ENCODE measurements around the gene SRGAP3.

Gene SRGAP3

GRCh38 chr3:8954938-8955763 lies 294.3 kb downstream of the SRGAP3 start:
- no peak for DNase-seq

- no peak for DNase-seq
These were observed 296.1 kb downstream of the SRGAP3 start for GRCh38 chr3:8953313-8953712.

- no peak for DNase-seq
These were observed 297.3 kb downstream of the SRGAP3 start for GRCh38 chr3:8952130-8952529.

GRCh38 chr3:8945890-8946600 lies 303.4 kb downstream of the SRGAP3 start:
- no peak for DNase-seq

- no peak for DNase-seq
These were observed 306.5 kb downstream of the SRGAP3 start for GRCh38 chr3:8942746-8943488.

- DNase-seq = no peak
These were observed 307.3 kb downstream of the SRGAP3 start for GRCh38 chr3:8942115-8942514.

GRCh38 chr3:8938021-8938420 lies 311.4 kb downstream of the SRGAP3 start:
- DNase-seq = no peak

GRCh38 chr3:8937064-8938020 lies 312.1 kb downstream of the SRGAP3 start:
- DNase-seq = no peak

- DNase-seq = no peak
These were observed 316.9 kb downstream of the SRGAP3 start for GRCh38 chr3:8932507-8932906.

- DNase-seq = no peak
These were observed 318.1 kb downstream of the SRGAP3 start for GRCh38 chr3:8931342-8931741.

Measured in NCI-H2171 (cell line).